Testis (tissue), 3 donors: ENCODE measurements around the gene PSMB7. TPM values are rescaled to one million over a fixed set of nuclear protein-coding genes. Genes with fewer than 3 reads are reported as not detected.

Source experiments
- DNase-seq: peaks from one replicate; pipeline ENCODE4 v3.0.0-alpha.2; 2019
- H3K27ac ChIP-seq, 2 donors: fragments of 200-600 bp; sonication (generic); one replicate each; pipeline ENCODE4 v1.5.1; 2019
- H3K27me3 ChIP-seq: fragments of 200-600 bp; sonication (generic); one replicate; pipeline ENCODE4 v1.5.1; 2019
- H3K36me3 ChIP-seq: fragments of 200-600 bp; sonication (generic); one replicate; pipeline ENCODE4 v1.5.1; 2017; ENCODE audit warnings: low read depth; ENCODE audit errors: missing control alignments
- H3K4me1 ChIP-seq: fragments of 200-600 bp; sonication (generic); one replicate; pipeline ENCODE4 v1.5.1; 2019
- H3K4me3 ChIP-seq, 2 donors: fragments of 200-600 bp; sonication (generic); one replicate each; pipeline ENCODE4 v1.5.1; 2017 to 2019
- H3K9me3 ChIP-seq: fragments of 200-600 bp; sonication (generic); one replicate; pipeline ENCODE4 v1.5.1; 2017
- CTCF ChIP-seq, 3 experiments: fragments of 450-650 bp in 2 of 3; fragments of 200-600 bp in 1 of 3; sonication (generic) in 1 of 3; IDR thresholded peaks; one replicate each; pipeline ENCODE4 v1.5.1; 2016 to 2019; ENCODE audit warnings: antibody characterized with exemption in 3 of 3, mild to moderate bottlenecking in 2 of 3, moderate library complexity in 1 of 3
- POLR2A ChIP-seq: fragments of 450-650 bp; IDR thresholded peaks from one replicate; pipeline ENCODE4 v1.6.1; 2017; ENCODE audit warnings: antibody characterized with exemption, mild to moderate bottlenecking, moderate library complexity
- WGBS, 2 donors: methylation state at CpG; one replicate each; pipeline ENCODE4 v1.1.5; 2018; 5-methylcytosine and 5-hydroxymethylcytosine counted together
- intact Hi-C: fragments of 100-400 bp; cut with DNase I; formaldehyde crosslinking; loops from one replicate; pipeline ENCODE4 v1.15.1; 2023; ENCODE audit warnings: low total_unique reads
- polyA plus RNA-seq: library from polyadenylated mRNA; stranded (reverse); fragments of 350-450 nt; fragmentation: Illumina TruSeq; extraction: RNeasy Lipid Tissue Mini Kit (QIAGEN cat#74804); gene quantifications from one replicate; pipeline ENCODE4 v1.2.3, GENCODE V29; 2014; ENCODE audit warnings: low read depth, low replicate concordance; ENCODE audit not compliant: insufficient read depth
- total RNA-seq, 2 donors: library from RNA; depleted of rRNA; stranded (reverse); fragments of >200 nt; gene quantifications; one replicate each; pipeline ENCODE4 v1.2.3, GENCODE V29; 2016

Gene PSMB7
- total and polyA plus RNA-seq, 3 donors from 2014 or later, result 156 to 310 (median 188) TPM

GRCh38 chr9:124351672-124352468, 63.4 kb downstream of the PSMB7 start:
- no peak overlapping the region for H3K4me3 ChIP-seq
- TF ChIP-seq POLR2A, result no peak
- TF ChIP-seq CTCF (IDR thresholded peaks at IDR 0.05), result no peak
- no peaks in the 10 kb centered on the region for H3K27me3 ChIP-seq
- H3K4me1 ChIP-seq, result peaks cover 11% of the 10 kb centered on the region
- H3K36me3 ChIP-seq, result no peaks in the 10 kb centered on the region
- no peaks in the 10 kb centered on the region for H3K9me3 ChIP-seq
- H3K27ac ChIP-seq, result no peak overlapping the region
- no peak for DNase-seq
- intact Hi-C loops, result no loop called here
- 89 to 93% methylated on average over 15 of the region's 15 CpGs for WGBS, 2 donors

GRCh38 chr9:124350494-124351263, 64.6 kb downstream of the PSMB7 start:
- Histone ChIP-seq H3K27me3 (no peaks in the 10 kb centered on the region), H3K27ac (no peak overlapping the region), H3K4me3 (no peak overlapping the region), H3K9me3 (no peaks in the 10 kb centered on the region), H3K4me1 (peaks cover 12% of the 10 kb centered on the region), H3K36me3 (no peaks in the 10 kb centered on the region)
- intact Hi-C loops, result no loop called here
- WGBS, 2 donors, result 90 to 92% methylated on average over 10 to 16 of the region's 16 CpGs
- TF ChIP-seq CTCF (IDR thresholded peaks at IDR 0.05) (no peak), POLR2A (no peak)
- no peak for DNase-seq

- TF ChIP-seq CTCF (IDR thresholded peaks at IDR 0.05) (no peak), POLR2A (no peak)
- DNase-seq, result no peak
- Histone ChIP-seq H3K27ac (no peak overlapping the region), H3K27me3 (no peaks in the 10 kb centered on the region), H3K4me1 (peaks cover 12% of the 10 kb centered on the region), H3K4me3 (no peak overlapping the region), H3K9me3 (no peaks in the 10 kb centered on the region), H3K36me3 (no peaks in the 10 kb centered on the region)
- intact Hi-C loops, result no loop called here
- 86 to 90% methylated on average over 18 to 25 of the region's 25 CpGs for WGBS, 2 donors
These were observed 65.4 kb downstream of the PSMB7 start for GRCh38 chr9:124349675-124350493.

GRCh38 chr9:124349267-124349666, 66.0 kb downstream of the PSMB7 start:
- WGBS, 2 donors, result 93 to 95% methylated on average over 7 to 8 of the region's 8 CpGs
- Histone ChIP-seq H3K9me3 (no peaks in the 10 kb centered on the region), H3K27ac (no peak overlapping the region), H3K36me3 (no peaks in the 10 kb centered on the region), H3K4me1 (peaks cover 12% of the 10 kb centered on the region), H3K4me3 (no peak overlapping the region), H3K27me3 (no peaks in the 10 kb centered on the region)
- no peak for TF ChIP-seq POLR2A
- no peak for TF ChIP-seq CTCF (IDR thresholded peaks at IDR 0.05)
- intact Hi-C loops, result no loop called here
- DNase-seq, result no peak
